HEK293 (cell line): ENCODE results near the gene LPP.

Experiments used
- CTCF ChIA-PET: fragments of 350-600 bp; formaldehyde crosslinking; extraction: SDS; loops from one replicate; lab custom pipeline; 2021; ENCODE audit warnings: antibody characterized with exemption; lab: Yijun Ruan, JAX
- POLR2A ChIA-PET: fragments of 300-600 bp; formaldehyde crosslinking; extraction: SDS; loops from one replicate; lab custom pipeline; 2020; ENCODE audit warnings: antibody characterized with exemption, inconsistent platforms; lab: Yijun Ruan, JAX
- H3K27ac ChIP-seq: fragments of 200-500 bp; sonication (Bioruptor generic); 2 replicates; pipeline ENCODE4 v1.5.1; 2014; ENCODE audit warnings: low read depth, low read length, control low read depth, inconsistent platforms; ENCODE audit errors: extremely low read depth
- H3K36me3 ChIP-seq, 2 experiments: fragments of 200-500 bp in 1 of 2; sonication (Bioruptor generic) in 1 of 2; 1 replicate in 1 of 2; 2 replicates in 1 of 2; pipeline ENCODE4 v1.5.1; 2014 to 2017; ENCODE audit warnings: inconsistent platforms in 2 of 2, low read length in 2 of 2; ENCODE audit not compliant: control insufficient read depth in 2 of 2, insufficient read depth in 1 of 2
- H3K4me1 ChIP-seq: fragments of 200-500 bp; sonication (Bioruptor generic); 2 replicates; pipeline ENCODE4 v1.5.1; 2014; ENCODE audit warnings: mild to moderate bottlenecking, low read length, inconsistent platforms; ENCODE audit not compliant: control insufficient read depth, insufficient read depth
- H3K4me3 ChIP-seq: 2 replicates; pipeline ENCODE4 v1.5.1; 2011; ENCODE audit warnings: low read depth, mild to moderate bottlenecking, control low read depth, low read length, moderate library complexity
- H3K9me3 ChIP-seq: fragments of 200-500 bp; sonication (Bioruptor generic); 2 replicates; pipeline ENCODE4 v1.5.1; 2014; ENCODE audit warnings: low read depth, low read length, inconsistent platforms; ENCODE audit not compliant: control insufficient read depth, insufficient read depth
- MEIS1 ChIP-seq: sonication (generic); formaldehyde crosslinking; IDR thresholded peaks from 2 replicates; pipeline ENCODE4 v1.8.1; 2022; ENCODE audit warnings: missing genetic modification reagents, mild to moderate bottlenecking, borderline replicate concordance
- OSR2 ChIP-seq: fragments of 450-650 bp; formaldehyde crosslinking; IDR thresholded peaks from 2 replicates; pipeline ENCODE4 v1.5.1; 2016; ENCODE audit warnings: missing biosample characterization, missing genetic modification characterization
- PRDM1 ChIP-seq: fragments of 450-650 bp; formaldehyde crosslinking; IDR thresholded peaks from 2 replicates; pipeline ENCODE4; 2016; ENCODE audit warnings: missing biosample characterization, missing genetic modification characterization
- SCRT2 ChIP-seq: fragments of 450-650 bp; formaldehyde crosslinking; IDR thresholded peaks from 2 replicates; pipeline ENCODE4 v1.5.1; 2016; ENCODE audit warnings: missing biosample characterization, missing genetic modification characterization
- SP2 ChIP-seq: fragments of 450-650 bp; formaldehyde crosslinking; IDR thresholded peaks from 2 replicates; pipeline ENCODE4 v1.5.1; 2016; ENCODE audit warnings: missing biosample characterization, missing genetic modification characterization
- YY2 ChIP-seq: fragments of 450-650 bp; formaldehyde crosslinking; IDR thresholded peaks from 2 replicates; pipeline ENCODE4 v1.5.1; 2016; ENCODE audit warnings: missing biosample characterization, missing genetic modification characterization
- ZFP69B ChIP-seq: fragments of 450-650 bp; formaldehyde crosslinking; IDR thresholded peaks from 2 replicates; pipeline ENCODE4 v1.5.1; 2016; ENCODE audit warnings: missing biosample characterization, missing genetic modification characterization
- ZNF157 ChIP-seq: fragments of 450-650 bp; formaldehyde crosslinking; IDR thresholded peaks from 2 replicates; pipeline ENCODE4 v1.5.1; 2016; ENCODE audit warnings: missing biosample characterization, missing genetic modification characterization
- ZNF174 ChIP-seq: fragments of 450-650 bp; formaldehyde crosslinking; IDR thresholded peaks from 2 replicates; pipeline ENCODE4 v1.5.0; 2017; ENCODE audit warnings: missing biosample characterization, mild to moderate bottlenecking, missing genetic modification characterization
- ZNF184 ChIP-seq: fragments of 450-650 bp; IDR thresholded peaks from 2 replicates; pipeline ENCODE4 v1.5.1; 2018; ENCODE audit warnings: missing biosample characterization, mild to moderate bottlenecking, missing genetic modification characterization
- ZNF2 ChIP-seq: fragments of 450-650 bp; formaldehyde crosslinking; IDR thresholded peaks from 2 replicates; pipeline ENCODE4 v1.5.1; 2016; ENCODE audit warnings: missing biosample characterization, missing genetic modification characterization
- ZNF292 ChIP-seq: fragments of 450-650 bp; formaldehyde crosslinking; IDR thresholded peaks from 2 replicates; pipeline ENCODE4 v1.5.1; 2016; ENCODE audit warnings: low read depth, missing biosample characterization, missing genetic modification characterization, borderline replicate concordance
- ZNF302 ChIP-seq: fragments of 450-650 bp; formaldehyde crosslinking; IDR thresholded peaks from 2 replicates; pipeline ENCODE4 v1.5.1; 2016; ENCODE audit warnings: missing biosample characterization, missing genetic modification characterization, low read depth
- ZNF335 ChIP-seq: fragments of 450-650 bp; formaldehyde crosslinking; conservative IDR thresholded peaks from 2 replicates; pipeline ENCODE4 v1.5.1; 2016; ENCODE audit warnings: missing biosample characterization, missing genetic modification characterization
- ZNF366 ChIP-seq: fragments of 450-650 bp; formaldehyde crosslinking; conservative IDR thresholded peaks from 2 replicates; pipeline ENCODE4 v1.5.1; 2016; ENCODE audit warnings: missing biosample characterization, missing genetic modification characterization
- ZNF610 ChIP-seq: fragments of 450-650 bp; formaldehyde crosslinking; IDR thresholded peaks from 2 replicates; pipeline ENCODE4 v1.5.1; 2016; ENCODE audit warnings: missing biosample characterization, missing genetic modification characterization, borderline replicate concordance
- ZNF629 ChIP-seq: fragments of 450-650 bp; formaldehyde crosslinking; IDR thresholded peaks from 2 replicates; pipeline ENCODE4 v1.5.1; 2017; ENCODE audit warnings: missing biosample characterization, missing genetic modification characterization
- ZNF664 ChIP-seq: fragments of 450-650 bp; formaldehyde crosslinking; IDR thresholded peaks from 2 replicates; pipeline ENCODE4 v1.5.1; 2016; ENCODE audit warnings: missing biosample characterization, missing genetic modification characterization
- ZNF76 ChIP-seq: fragments of 450-650 bp; formaldehyde crosslinking; IDR thresholded peaks from 2 replicates; pipeline ENCODE4; 2016; ENCODE audit warnings: low read depth, missing biosample characterization, missing genetic modification characterization, borderline replicate concordance
- ZXDB ChIP-seq: fragments of 450-650 bp; formaldehyde crosslinking; IDR thresholded peaks from 2 replicates; pipeline ENCODE4 v1.5.1; 2016; ENCODE audit warnings: missing biosample characterization, missing genetic modification characterization
- TF ChIP-seq, protein P1 (sequence below): fragments of 450-650 bp; formaldehyde crosslinking; IDR thresholded peaks from 2 replicates; pipeline ENCODE4 v1.5.1; 2016; ENCODE audit warnings: missing biosample characterization, missing genetic modification characterization
- TF ChIP-seq, protein P2 (sequence below): fragments of 450-650 bp; IDR thresholded peaks from 2 replicates; pipeline ENCODE4 v1.5.1; 2018; ENCODE audit warnings: missing biosample characterization, mild to moderate bottlenecking, missing genetic modification characterization
- TF ChIP-seq, protein P3 (sequence below): fragments of 450-650 bp; formaldehyde crosslinking; IDR thresholded peaks from 2 replicates; pipeline ENCODE4 v1.5.1; 2016; ENCODE audit warnings: missing biosample characterization, missing genetic modification characterization
- TF ChIP-seq, protein P4 (sequence below): fragments of 450-650 bp; formaldehyde crosslinking; IDR thresholded peaks from 2 replicates; pipeline ENCODE4 v1.5.1; 2017; ENCODE audit warnings: missing biosample characterization, mild to moderate bottlenecking, missing genetic modification characterization, moderate library complexity
- TF ChIP-seq, protein P5 (sequence below): fragments of 450-650 bp; formaldehyde crosslinking; IDR thresholded peaks from 2 replicates; pipeline ENCODE4 v1.5.1; 2016; ENCODE audit warnings: missing biosample characterization, missing genetic modification characterization

The LPP gene

DNA sequence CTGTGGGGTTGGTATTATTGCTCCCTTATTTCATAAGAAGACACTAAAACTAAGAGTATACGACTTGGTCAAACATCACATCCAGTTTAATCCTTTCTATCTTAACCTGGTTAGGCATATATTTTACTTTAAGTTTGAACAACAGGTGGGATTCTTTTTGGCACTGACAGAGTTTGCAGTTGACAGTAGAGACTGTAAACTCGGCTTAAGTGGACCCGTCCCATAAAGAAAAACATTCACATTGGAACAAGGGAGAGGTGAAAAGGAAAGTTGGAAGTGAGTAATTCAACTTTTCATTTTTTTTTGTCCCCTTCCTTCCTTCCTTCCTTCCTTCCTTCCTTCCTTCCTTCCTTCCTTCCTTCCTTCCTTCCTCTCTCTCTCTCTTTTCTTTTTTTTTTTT is 355.4 kb downstream of the LPP start:
- TF ChIP-seq ZNF2 (tag by site-specific recombination) (no peak), YY2 (no peak), ZNF366 (peak; percentile 52), PRDM1 (tag by site-specific recombination) (0 out of 2 replicates have a peak, but pooled peaks have one; percentile 27), ZFP69B (tag by site-specific recombination) (no peak)
- TF ChIP-seq, protein P1, sequence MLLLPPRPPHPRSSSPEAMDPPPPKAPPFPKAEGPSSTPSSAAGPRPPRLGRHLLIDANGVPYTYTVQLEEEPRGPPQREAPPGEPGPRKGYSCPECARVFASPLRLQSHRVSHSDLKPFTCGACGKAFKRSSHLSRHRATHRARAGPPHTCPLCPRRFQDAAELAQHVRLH (tag by site-specific recombination): no peak
- CTCF ChIA-PET: no interaction called here
- POLR2A ChIA-PET: no interaction called here
- Histone ChIP-seq H3K36me3 (no peaks in the 10 kb centered on the region), H3K4me3 (no peak overlapping the region), H3K9me3 (no peaks in the 10 kb centered on the region), H3K27ac (no peak overlapping the region), H3K4me1 (no peaks in the 10 kb centered on the region)

DNA sequence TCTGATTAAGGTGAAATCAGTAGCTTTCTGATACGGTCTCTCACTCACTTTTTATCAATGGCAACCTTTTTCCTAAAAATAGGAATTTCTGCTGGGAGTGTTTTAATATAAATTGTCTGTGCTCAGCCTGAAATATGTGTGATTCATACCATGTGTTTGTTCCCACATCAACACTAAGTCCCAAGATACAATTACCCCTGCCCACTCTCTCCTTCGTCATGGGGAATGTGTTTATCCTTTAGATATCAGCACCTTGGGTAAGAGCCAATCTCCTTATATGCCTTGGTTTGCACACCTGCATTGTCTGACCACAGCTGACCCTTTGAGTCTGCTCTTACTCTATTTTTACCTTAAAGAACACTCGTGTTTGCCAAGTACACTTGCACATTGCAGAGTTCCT is 356.4 kb downstream of the LPP start:
- H3K9me3 ChIP-seq: no peaks in the 10 kb centered on the region
- no peaks in the 10 kb centered on the region for H3K4me1 ChIP-seq
- H3K27ac ChIP-seq: no peak overlapping the region
- TF ChIP-seq SP2 (tag by site-specific recombination) (no peak), OSR2 (tag by site-specific recombination) (no peak), MEIS1 (CRISPR knock-in tag) (no peak), SCRT2 (no peak), ZNF610 (tag by site-specific recombination) (no peak), ZNF76 (no peak), ZNF302 (tag by site-specific recombination) (no peak), ZNF292 (no peak)
- TF ChIP-seq, protein P2, sequence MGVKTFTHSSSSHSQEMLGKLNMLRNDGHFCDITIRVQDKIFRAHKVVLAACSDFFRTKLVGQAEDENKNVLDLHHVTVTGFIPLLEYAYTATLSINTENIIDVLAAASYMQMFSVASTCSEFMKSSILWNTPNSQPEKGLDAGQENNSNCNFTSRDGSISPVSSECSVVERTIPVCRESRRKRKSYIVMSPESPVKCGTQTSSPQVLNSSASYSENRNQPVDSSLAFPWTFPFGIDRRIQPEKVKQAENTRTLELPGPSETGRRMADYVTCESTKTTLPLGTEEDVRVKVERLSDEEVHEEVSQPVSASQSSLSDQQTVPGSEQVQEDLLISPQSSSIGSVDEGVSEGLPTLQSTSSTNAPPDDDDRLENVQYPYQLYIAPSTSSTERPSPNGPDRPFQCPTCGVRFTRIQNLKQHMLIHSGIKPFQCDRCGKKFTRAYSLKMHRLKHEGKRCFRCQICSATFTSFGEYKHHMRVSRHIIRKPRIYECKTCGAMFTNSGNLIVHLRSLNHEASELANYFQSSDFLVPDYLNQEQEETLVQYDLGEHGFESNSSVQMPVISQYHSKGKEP: no peak
- TF ChIP-seq, protein P3, sequence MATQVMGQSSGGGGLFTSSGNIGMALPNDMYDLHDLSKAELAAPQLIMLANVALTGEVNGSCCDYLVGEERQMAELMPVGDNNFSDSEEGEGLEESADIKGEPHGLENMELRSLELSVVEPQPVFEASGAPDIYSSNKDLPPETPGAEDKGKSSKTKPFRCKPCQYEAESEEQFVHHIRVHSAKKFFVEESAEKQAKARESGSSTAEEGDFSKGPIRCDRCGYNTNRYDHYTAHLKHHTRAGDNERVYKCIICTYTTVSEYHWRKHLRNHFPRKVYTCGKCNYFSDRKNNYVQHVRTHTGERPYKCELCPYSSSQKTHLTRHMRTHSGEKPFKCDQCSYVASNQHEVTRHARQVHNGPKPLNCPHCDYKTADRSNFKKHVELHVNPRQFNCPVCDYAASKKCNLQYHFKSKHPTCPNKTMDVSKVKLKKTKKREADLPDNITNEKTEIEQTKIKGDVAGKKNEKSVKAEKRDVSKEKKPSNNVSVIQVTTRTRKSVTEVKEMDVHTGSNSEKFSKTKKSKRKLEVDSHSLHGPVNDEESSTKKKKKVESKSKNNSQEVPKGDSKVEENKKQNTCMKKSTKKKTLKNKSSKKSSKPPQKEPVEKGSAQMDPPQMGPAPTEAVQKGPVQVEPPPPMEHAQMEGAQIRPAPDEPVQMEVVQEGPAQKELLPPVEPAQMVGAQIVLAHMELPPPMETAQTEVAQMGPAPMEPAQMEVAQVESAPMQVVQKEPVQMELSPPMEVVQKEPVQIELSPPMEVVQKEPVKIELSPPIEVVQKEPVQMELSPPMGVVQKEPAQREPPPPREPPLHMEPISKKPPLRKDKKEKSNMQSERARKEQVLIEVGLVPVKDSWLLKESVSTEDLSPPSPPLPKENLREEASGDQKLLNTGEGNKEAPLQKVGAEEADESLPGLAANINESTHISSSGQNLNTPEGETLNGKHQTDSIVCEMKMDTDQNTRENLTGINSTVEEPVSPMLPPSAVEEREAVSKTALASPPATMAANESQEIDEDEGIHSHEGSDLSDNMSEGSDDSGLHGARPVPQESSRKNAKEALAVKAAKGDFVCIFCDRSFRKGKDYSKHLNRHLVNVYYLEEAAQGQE (tag by site-specific recombination): no peak
- TF ChIP-seq, all 188 proteins: peak for 0
- ChIA-PET POLR2A (no interaction called here), CTCF (interaction anchor here (0.6 to 1.5 kb wide), 2 partner anchors 13 to 634 kb away, joined by 3 read pairs; no protein-coding TSS in a partner anchor)
- H3K4me3 ChIP-seq: no peak overlapping the region
- no peaks in the 10 kb centered on the region for H3K36me3 ChIP-seq

DNA sequence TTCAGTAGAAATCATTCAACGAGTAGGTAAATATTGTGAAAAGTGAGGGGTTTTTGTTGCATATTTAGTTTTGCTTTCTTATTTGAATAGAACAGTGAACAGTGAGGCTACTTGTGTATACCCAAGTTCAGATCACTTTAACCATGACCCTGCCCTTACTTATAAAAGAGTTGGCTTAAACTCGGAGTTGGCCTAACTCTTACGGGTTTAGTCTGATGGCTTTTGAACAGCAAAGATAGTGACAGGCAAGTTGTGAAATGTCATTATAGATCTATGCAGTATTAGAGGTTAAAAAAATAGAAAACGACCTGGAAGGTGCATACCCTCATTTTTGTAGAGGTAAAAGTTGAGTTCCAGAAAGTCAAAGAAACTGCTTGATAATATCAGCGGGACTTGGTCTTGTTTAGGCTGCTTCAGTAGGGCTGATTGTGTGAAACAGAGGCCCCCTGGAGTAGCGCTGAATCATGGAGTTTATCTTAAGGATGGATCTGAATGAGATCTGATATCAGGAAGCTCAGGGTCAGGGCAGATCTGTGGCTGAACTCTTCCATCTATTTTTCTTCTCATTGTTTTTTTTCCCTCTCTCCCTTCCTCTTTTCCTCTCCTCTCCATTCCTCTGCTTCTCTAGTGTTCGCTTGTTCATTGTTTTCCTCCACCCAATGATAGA is 359.8 kb downstream of the LPP start:
- no peaks in the 10 kb centered on the region for H3K36me3 ChIP-seq
- POLR2A ChIA-PET: no interaction called here
- CTCF ChIA-PET: no interaction called here
- no peaks in the 10 kb centered on the region for H3K9me3 ChIP-seq
- no peak overlapping the region for H3K4me3 ChIP-seq
- H3K4me1 ChIP-seq: no peaks in the 10 kb centered on the region
- no peak overlapping the region for H3K27ac ChIP-seq
- TF ChIP-seq ZXDB (tag by site-specific recombination): no peak
- TF ChIP-seq, protein P4, sequence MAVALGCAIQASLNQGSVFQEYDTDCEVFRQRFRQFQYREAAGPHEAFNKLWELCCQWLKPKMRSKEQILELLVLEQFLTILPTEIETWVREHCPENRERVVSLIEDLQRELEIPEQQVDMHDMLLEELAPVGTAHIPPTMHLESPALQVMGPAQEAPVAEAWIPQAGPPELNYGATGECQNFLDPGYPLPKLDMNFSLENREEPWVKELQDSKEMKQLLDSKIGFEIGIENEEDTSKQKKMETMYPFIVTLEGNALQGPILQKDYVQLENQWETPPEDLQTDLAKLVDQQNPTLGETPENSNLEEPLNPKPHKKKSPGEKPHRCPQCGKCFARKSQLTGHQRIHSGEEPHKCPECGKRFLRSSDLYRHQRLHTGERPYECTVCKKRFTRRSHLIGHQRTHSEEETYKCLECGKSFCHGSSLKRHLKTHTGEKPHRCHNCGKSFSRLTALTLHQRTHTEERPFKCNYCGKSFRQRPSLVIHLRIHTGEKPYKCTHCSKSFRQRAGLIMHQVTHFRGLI (tag by site-specific recombination): no peak
- no peak for TF ChIP-seq ZNF184
- no peak for TF ChIP-seq ZNF157 (tag by site-specific recombination)
- no peak for TF ChIP-seq ZNF629 (tag by site-specific recombination)
- TF ChIP-seq ZNF335 (tag by site-specific recombination): no peak
- no peak for TF ChIP-seq ZNF174
- TF ChIP-seq, protein P5, sequence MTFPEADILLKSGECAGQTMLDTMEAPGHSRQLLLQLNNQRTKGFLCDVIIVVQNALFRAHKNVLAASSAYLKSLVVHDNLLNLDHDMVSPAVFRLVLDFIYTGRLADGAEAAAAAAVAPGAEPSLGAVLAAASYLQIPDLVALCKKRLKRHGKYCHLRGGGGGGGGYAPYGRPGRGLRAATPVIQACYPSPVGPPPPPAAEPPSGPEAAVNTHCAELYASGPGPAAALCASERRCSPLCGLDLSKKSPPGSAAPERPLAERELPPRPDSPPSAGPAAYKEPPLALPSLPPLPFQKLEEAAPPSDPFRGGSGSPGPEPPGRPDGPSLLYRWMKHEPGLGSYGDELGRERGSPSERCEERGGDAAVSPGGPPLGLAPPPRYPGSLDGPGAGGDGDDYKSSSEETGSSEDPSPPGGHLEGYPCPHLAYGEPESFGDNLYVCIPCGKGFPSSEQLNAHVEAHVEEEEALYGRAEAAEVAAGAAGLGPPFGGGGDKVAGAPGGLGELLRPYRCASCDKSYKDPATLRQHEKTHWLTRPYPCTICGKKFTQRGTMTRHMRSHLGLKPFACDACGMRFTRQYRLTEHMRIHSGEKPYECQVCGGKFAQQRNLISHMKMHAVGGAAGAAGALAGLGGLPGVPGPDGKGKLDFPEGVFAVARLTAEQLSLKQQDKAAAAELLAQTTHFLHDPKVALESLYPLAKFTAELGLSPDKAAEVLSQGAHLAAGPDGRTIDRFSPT (tag by site-specific recombination): no peak
- TF ChIP-seq ZNF664: no peak
